ENCODE data around the gene CHAC2. TPM values are rescaled to one million over a fixed set of nuclear protein-coding genes. Genes with fewer than 3 reads are reported as not detected.

CHAC2 gene
- total RNA-seq, 1 donor from 2014 or later = 3.6 TPM

DNA sequence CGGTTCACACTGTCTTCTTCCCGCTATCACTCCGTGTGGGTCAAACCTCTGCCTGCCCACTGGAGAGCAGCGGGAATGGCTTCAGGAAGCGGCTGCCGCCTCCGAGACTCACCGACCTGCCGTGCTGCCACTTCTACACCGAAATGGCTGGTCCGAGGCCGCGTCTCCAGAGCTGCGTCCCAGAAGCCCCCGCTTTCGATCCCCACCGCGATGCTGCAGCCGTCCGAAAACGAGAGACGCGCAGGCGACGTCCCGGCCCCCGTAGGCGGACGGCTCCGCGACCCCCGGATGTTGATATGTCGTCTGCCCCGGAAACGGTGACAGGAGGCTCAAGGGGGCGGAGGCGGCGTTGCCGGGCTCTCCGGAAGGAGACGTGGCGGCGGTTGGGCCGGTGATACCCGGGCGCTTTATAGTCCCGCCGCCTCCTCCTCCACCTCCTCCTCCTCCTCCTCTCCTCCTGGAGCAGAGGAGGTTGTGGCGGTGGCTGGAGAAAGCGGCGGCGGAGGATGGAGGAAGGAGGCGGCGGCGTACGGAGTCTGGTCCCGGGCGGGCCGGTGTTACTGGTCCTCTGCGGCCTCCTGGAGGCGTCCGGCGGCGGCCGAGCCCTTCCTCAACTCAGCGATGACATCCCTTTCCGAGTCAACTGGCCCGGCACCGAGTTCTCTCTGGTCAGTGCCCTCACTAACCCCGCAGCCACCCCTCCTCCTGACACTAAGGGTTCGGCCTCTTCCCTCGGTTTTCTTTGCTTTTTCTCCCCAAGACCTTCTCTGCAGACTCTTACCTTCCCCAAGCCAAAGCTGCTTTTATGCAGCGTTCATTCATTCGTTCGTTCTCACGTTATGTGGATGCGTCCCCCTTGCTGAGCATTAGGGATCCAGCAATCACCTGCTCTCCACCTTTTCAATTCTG is 19.4 kb downstream of the CHAC2 start, which contains the start of the genes ASB3 and ERLEC1:
Gene ASB3 (minus strand): TSS at position 249 of the 909 bp plus-strand sequence. CDS start 21,381 bp downstream, outside the sequence.
Gene ERLEC1 (plus strand): TSS at position 340 of the 909 bp plus-strand sequence. CDS start 167 bp downstream, at position 507.
- peak; percentile 96 for DNase-seq
- Histone ChIP-seq H3K36me3 (peaks cover 2% of the 10 kb centered on the region), H3K9me3 (no peaks in the 10 kb centered on the region), H3K4me1 (peaks cover 42% of the 10 kb centered on the region), H3K4me3 (peak within 1 kb of the TSS; percentile 89), H3K27me3 (no peaks in the 10 kb centered on the region), H3K27ac (peak within 1 kb of the TSS; percentile 82)
- intact Hi-C loops (cut with DNase I) = no loop called here
- TF ChIP-seq CTCF (IDR thresholded peaks at IDR 0.05) = no peak
- ATAC-seq = peak; percentile 97

- peak; percentile 22 for ATAC-seq
- Histone ChIP-seq H3K27me3 (no peaks in the 10 kb centered on the region), H3K27ac (peak overlapping the region; percentile 82), H3K4me3 (peak overlapping the region; percentile 89), H3K36me3 (no peaks in the 10 kb centered on the region), H3K4me1 (peaks cover 40% of the 10 kb centered on the region), H3K9me3 (no peaks in the 10 kb centered on the region)
- no peak for DNase-seq
- intact Hi-C loops (cut with DNase I) = no loop called here
- TF ChIP-seq CTCF (IDR thresholded peaks at IDR 0.05) = no peak
These were observed 20.1 kb downstream of the CHAC2 start for GRCh38 chr2:53787614-53788289.

DNA sequence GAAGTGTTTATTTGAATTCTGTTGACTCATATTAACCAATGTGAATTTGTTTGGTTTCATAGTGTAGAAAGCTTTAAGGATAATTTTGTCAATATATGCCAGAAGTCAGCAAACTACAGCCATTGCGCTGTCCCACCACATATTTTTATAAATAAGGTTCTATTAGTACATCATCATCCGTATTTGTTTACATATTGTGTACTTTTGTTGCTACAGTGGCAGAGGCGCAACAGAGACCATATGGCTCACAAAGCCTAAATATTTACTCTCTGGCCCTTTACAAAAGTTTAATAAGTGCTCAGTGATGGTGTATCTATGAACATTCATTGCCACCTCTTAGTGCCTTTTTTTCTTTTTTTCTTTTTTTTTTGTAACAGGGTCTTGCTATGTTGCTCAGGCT is 25.7 kb downstream of the CHAC2 start:
- H3K27me3 ChIP-seq = no peaks in the 10 kb centered on the region
- H3K36me3 ChIP-seq = peaks cover 39% of the 10 kb centered on the region
- H3K27ac ChIP-seq = peak overlapping the region; percentile 1
- peaks cover 16% of the 10 kb centered on the region for H3K4me1 ChIP-seq
- no peak for TF ChIP-seq CTCF (IDR thresholded peaks at IDR 0.05)
- no peak overlapping the region for H3K4me3 ChIP-seq
- H3K9me3 ChIP-seq = no peaks in the 10 kb centered on the region
- DNase-seq (no peak), ATAC-seq (no peak)
- intact Hi-C loops (cut with DNase I) = no loop called here

DNA sequence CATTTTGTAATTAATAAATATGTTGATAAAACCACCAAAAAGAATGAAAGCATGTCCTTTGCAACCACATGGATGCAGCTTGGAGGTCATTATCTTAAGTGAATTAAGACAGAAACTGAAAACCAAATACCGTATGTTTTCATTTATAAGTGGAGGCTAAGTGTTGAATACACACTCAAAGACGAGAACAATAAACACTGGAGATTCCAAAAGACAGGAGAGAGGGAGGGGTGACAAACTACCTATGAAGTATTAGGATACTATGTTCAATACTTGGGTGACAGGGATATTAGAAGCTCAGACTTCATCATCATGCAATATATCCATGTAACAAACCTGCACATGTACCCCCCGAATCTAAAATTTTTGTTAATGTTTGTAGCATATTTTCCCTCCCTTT is 26.2 kb downstream of the CHAC2 start:
- ATAC-seq = peak; percentile 92
- TF ChIP-seq CTCF (IDR thresholded peaks at IDR 0.05) = no peak
- H3K4me3 ChIP-seq = no peak overlapping the region
- peaks cover 45% of the 10 kb centered on the region for H3K36me3 ChIP-seq
- H3K9me3 ChIP-seq = no peaks in the 10 kb centered on the region
- intact Hi-C loops (cut with DNase I) = no loop called here
- DNase-seq = no peak
- no peaks in the 10 kb centered on the region for H3K27me3 ChIP-seq
- H3K4me1 ChIP-seq = peaks cover 12% of the 10 kb centered on the region
- peak overlapping the region; percentile 1 for H3K27ac ChIP-seq

- no peak for TF ChIP-seq CTCF (IDR thresholded peaks at IDR 0.05)
- H3K36me3 ChIP-seq = peaks cover 90% of the 10 kb centered on the region
- no peak overlapping the region for H3K4me3 ChIP-seq
- DNase-seq = no peak
- H3K27ac ChIP-seq = no peak overlapping the region
- H3K9me3 ChIP-seq = no peaks in the 10 kb centered on the region
- no peak for ATAC-seq
- no peaks in the 10 kb centered on the region for H3K27me3 ChIP-seq
- no peaks in the 10 kb centered on the region for H3K4me1 ChIP-seq
- intact Hi-C loops (cut with DNase I) = no loop called here
These were observed 33.9 kb downstream of the CHAC2 start for GRCh38 chr2:53801547-53801946.

Data from upper lobe of right lung (tissue), 1 donor.